ENCODE results near the gene IQCF5. TPM values are rescaled to one million over a fixed set of nuclear protein-coding genes. Genes with fewer than 3 reads are reported as not detected.
"Not testable (repeated sequence)": the region's sequence is repeated elsewhere in the genome, so short reads cannot be mapped to it uniquely, and the experiment has no call there.

Gene IQCF5
- total RNA-seq, 6 donors from 2014 or later, result not detected

GRCh38 chr3:51869304-51869703, 6.1 kb downstream of the IQCF5 start:
- H3K9me3 ChIP-seq, result no peaks in the 10 kb centered on the region
- H3K4me1 ChIP-seq, result no peaks in the 10 kb centered on the region
- no peak overlapping the region for H3K4me3 ChIP-seq
- TF ChIP-seq POLR2AphosphoS5 (IDR thresholded peaks at IDR 0.05) (no peak), POLR2A (IDR thresholded peaks at IDR 0.05) (no peak), CTCF (IDR thresholded peaks at IDR 0.05) (no peak), EP300 (IDR thresholded peaks at IDR 0.05) (no peak)
- no peaks in the 10 kb centered on the region for H3K36me3 ChIP-seq
- no peak for ATAC-seq (ENCODE audit: low FRiP score in 2 of 2)
- H3K27ac ChIP-seq, result no peak overlapping the region
- H3K27me3 ChIP-seq, result no peaks in the 10 kb centered on the region
- WGBS, 2 donors, result 68 to 69% methylated on average over 2 of the region's 2 CpGs
- no peak for DNase-seq

GRCh38 chr3:51868896-51869295, 6.5 kb downstream of the IQCF5 start:
- H3K27ac ChIP-seq; H3K36me3 ChIP-seq; H3K27me3 ChIP-seq; DNase-seq; H3K4me3 ChIP-seq; H3K9me3 ChIP-seq; ATAC-seq (ENCODE audit: low FRiP score in 2 of 2); H3K4me1 ChIP-seq: not testable (repeated sequence)
- 88 to 89% methylated on average over 1 of the region's 1 CpG for WGBS, 2 donors

GRCh38 chr3:51862886-51863285, 12.5 kb downstream of the IQCF5 start:
- no peak for ATAC-seq (ENCODE audit: low FRiP score in 2 of 2)
- Histone ChIP-seq H3K9me3 (no peaks in the 10 kb centered on the region), H3K36me3 (no peaks in the 10 kb centered on the region), H3K27ac (no peak overlapping the region), H3K4me1 (no peaks in the 10 kb centered on the region), H3K27me3 (no peaks in the 10 kb centered on the region), H3K4me3 (no peak overlapping the region)
- DNase-seq, result peak in 1 of 2 donors; percentile 47
- 77 to 88% methylated on average over 13 of the region's 13 CpGs for WGBS, 2 donors
- TF ChIP-seq EP300 (IDR thresholded peaks at IDR 0.05) (no peak), POLR2A (IDR thresholded peaks at IDR 0.05) (no peak), POLR2AphosphoS5 (IDR thresholded peaks at IDR 0.05) (no peak), CTCF (IDR thresholded peaks at IDR 0.05) (no peak)

- TF ChIP-seq POLR2A (IDR thresholded peaks at IDR 0.05), result no peak
- no peak for TF ChIP-seq EP300 (IDR thresholded peaks at IDR 0.05)
- TF ChIP-seq POLR2AphosphoS5 (IDR thresholded peaks at IDR 0.05), result no peak
- no peak for TF ChIP-seq CTCF (IDR thresholded peaks at IDR 0.05)
- WGBS, 2 donors, result 74 to 75% methylated on average over 7 of the region's 7 CpGs
- H3K4me1 ChIP-seq, result no peaks in the 10 kb centered on the region
- no peaks in the 10 kb centered on the region for H3K9me3 ChIP-seq
- no peak for DNase-seq
- ATAC-seq (ENCODE audit: low FRiP score in 2 of 2), result no peak
- H3K27me3 ChIP-seq, result no peaks in the 10 kb centered on the region
- H3K36me3 ChIP-seq, result no peaks in the 10 kb centered on the region
- no peak within 1 kb of the TSS for H3K27ac ChIP-seq
- no peak within 1 kb of the TSS for H3K4me3 ChIP-seq
Measured at GRCh38 chr3:51860703-51861665, 14.4 kb downstream of the IQCF5 start, which contains the start of gene IQCF2. IQCF2 (plus strand) TSS chr3:51861615; CDS start chr3:51861667, 52 bp downstream.

GRCh38 chr3:51855411-51855810, 20.0 kb downstream of the IQCF5 start:
- 88 to 89% methylated on average over 1 of the region's 1 CpG for WGBS, 2 donors
- not testable (repeated sequence) for H3K9me3 ChIP-seq; H3K36me3 ChIP-seq; H3K27me3 ChIP-seq; H3K27ac ChIP-seq; H3K4me3 ChIP-seq; DNase-seq; H3K4me1 ChIP-seq; ATAC-seq (ENCODE audit: low FRiP score in 2 of 2)

- H3K27ac ChIP-seq, result no peak overlapping the region
- no peak for ATAC-seq (ENCODE audit: low FRiP score in 2 of 2)
- WGBS, 2 donors, result 73 to 78% methylated on average over 7 of the region's 7 CpGs
- no peak overlapping the region for H3K4me3 ChIP-seq
- no peaks in the 10 kb centered on the region for H3K27me3 ChIP-seq
- TF ChIP-seq POLR2AphosphoS5 (IDR thresholded peaks at IDR 0.05) (no peak), EP300 (IDR thresholded peaks at IDR 0.05) (no peak), CTCF (IDR thresholded peaks at IDR 0.05) (no peak), POLR2A (IDR thresholded peaks at IDR 0.05) (no peak)
- H3K9me3 ChIP-seq, result peaks cover 0 to 4% (median 1%) of the 10 kb centered on the region in 4 donors
- no peak for DNase-seq
- H3K36me3 ChIP-seq, result no peaks in the 10 kb centered on the region
- no peaks in the 10 kb centered on the region for H3K4me1 ChIP-seq
Measured at GRCh38 chr3:51845129-51845528, 30.3 kb downstream of the IQCF5 start.
